HEK293T (cell line): ENCODE measurements around the gene PANK4.

Experiments used
- BHLHE40 ChIP-seq: fragments of 450-650 bp; IDR thresholded peaks from 2 replicates; pipeline ENCODE4 v1.6.1; 2016; ENCODE audit warnings: mild to moderate bottlenecking, moderate library complexity, borderline replicate concordance
- CTBP1 ChIP-seq: fragments of 450-650 bp; IDR thresholded peaks from 2 replicates; pipeline ENCODE4 v1.6.1; 2016; ENCODE audit warnings: borderline replicate concordance
- ELF4 ChIP-seq: fragments of 450-650 bp; IDR thresholded peaks from 2 replicates; pipeline ENCODE4 v1.6.1; 2017; ENCODE audit warnings: antibody characterized with exemption
- FOXA1 ChIP-seq: fragments of 450-650 bp; IDR thresholded peaks from 2 replicates; pipeline ENCODE4 v1.6.1; 2016; ENCODE audit warnings: mild to moderate bottlenecking
- FOXK2 ChIP-seq: fragments of 450-650 bp; IDR thresholded peaks from 2 replicates; pipeline ENCODE4 v1.6.1; 2016; ENCODE audit warnings: mild to moderate bottlenecking
- FOXM1 ChIP-seq: fragments of 450-650 bp; IDR thresholded peaks from 2 replicates; pipeline ENCODE4 v1.6.1; 2017; ENCODE audit warnings: mild to moderate bottlenecking, borderline replicate concordance
- LEF1 ChIP-seq: fragments of 450-650 bp; IDR thresholded peaks from 2 replicates; pipeline ENCODE4 v1.6.1; 2017; ENCODE audit warnings: mild to moderate bottlenecking, borderline replicate concordance
- SP1 ChIP-seq: fragments of 450-650 bp; IDR thresholded peaks from 2 replicates; pipeline ENCODE4 v1.6.1; 2017
- SUZ12 ChIP-seq: fragments of 450-650 bp; IDR thresholded peaks from 2 replicates; pipeline ENCODE4 v1.6.1; 2016; ENCODE audit warnings: mild to moderate bottlenecking
- TARDBP ChIP-seq: fragments of 450-650 bp; IDR thresholded peaks from 2 replicates; pipeline ENCODE4 v1.6.1; 2016
- ZNF384 ChIP-seq: fragments of 450-650 bp; IDR thresholded peaks from 2 replicates; pipeline ENCODE4 v1.6.1; 2016
- TF ChIP-seq, protein P1 (sequence below): fragments of 450-650 bp; IDR thresholded peaks from 2 replicates; pipeline ENCODE4 v1.6.1; 2016

DNA sequence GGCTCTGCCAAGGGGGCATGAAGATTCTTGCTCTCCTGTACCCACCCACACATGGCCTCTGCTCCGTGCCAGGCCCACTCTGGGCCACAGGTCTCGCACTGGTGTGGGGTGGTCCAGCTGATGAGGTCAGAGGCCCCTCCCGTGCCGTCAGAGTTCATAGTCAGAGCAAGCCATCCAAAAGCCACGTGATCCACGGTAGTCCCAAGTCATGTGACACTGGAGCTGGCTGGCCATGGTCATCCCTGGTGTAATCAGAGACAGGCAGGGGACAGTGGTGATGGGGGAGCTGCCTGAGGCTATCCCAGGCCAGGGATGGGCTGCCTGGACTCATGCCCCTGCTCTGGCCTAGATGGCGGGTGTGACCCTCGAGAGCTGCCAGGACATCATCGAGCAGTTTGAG is 39.8 kb downstream of the PANK4 start:
- TF ChIP-seq FOXA1 (no peak), SUZ12 (no peak), LEF1 (no peak), BHLHE40 (no peak), SP1 (no peak), ZNF384 (no peak), TARDBP (no peak), FOXK2 (no peak), CTBP1 (no peak), ELF4 (no peak), FOXM1 (no peak)
- TF ChIP-seq, protein P1, sequence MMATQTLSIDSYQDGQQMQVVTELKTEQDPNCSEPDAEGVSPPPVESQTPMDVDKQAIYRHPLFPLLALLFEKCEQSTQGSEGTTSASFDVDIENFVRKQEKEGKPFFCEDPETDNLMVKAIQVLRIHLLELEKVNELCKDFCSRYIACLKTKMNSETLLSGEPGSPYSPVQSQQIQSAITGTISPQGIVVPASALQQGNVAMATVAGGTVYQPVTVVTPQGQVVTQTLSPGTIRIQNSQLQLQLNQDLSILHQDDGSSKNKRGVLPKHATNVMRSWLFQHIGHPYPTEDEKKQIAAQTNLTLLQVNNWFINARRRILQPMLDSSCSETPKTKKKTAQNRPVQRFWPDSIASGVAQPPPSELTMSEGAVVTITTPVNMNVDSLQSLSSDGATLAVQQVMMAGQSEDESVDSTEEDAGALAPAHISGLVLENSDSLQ, result no peak
